Omental fat pad (tissue), 4 donors: Measurements from ENCODE around the gene AK9. TPM values are rescaled to one million over a fixed set of nuclear protein-coding genes. Genes with fewer than 3 reads are reported as not detected.
A peak's percentile ranks its signal among the peaks of the same experiment; 100 is the strongest.
"Not testable (repeated sequence)": the region's sequence is repeated elsewhere in the genome, so short reads cannot be mapped to it uniquely, and the experiment has no call there.

Experiments used
- ATAC-seq: fragments of 150-250 bp; one replicate; pipeline ENCODE4 v1.9.1; 2016; ENCODE audit warnings: mild to moderate bottlenecking, moderate library complexity; ENCODE audit not compliant: low FRiP score
- DNase-seq: peaks from one replicate; pipeline ENCODE4 v3.0.0-alpha.2; 2019; ENCODE audit warnings: low spot score
- CTCF ChIP-seq, 3 donors: fragments of 450-650 bp; IDR thresholded peaks; one replicate each; pipeline ENCODE4 v1.5.1; 2016 to 2017; ENCODE audit warnings: antibody characterized with exemption in 3 of 3, mild to moderate bottlenecking in 3 of 3, moderate library complexity in 2 of 3
- total RNA-seq, 4 donors: library from RNA; depleted of rRNA; stranded (reverse); fragments of >200 nt; gene quantifications; one replicate each; pipeline ENCODE4 v1.1.0, GENCODE V29; 2016

The AK9 gene
- 10 to 100 TPM in 2 of 4 donors, 1 to 10 TPM in 2; 5.4 to 14.8 (median 8.2) TPM for total RNA-seq

GRCh38 chr6:109690737-109691621, at the start of gene AK9, which contains the start of gene FIG4:
TSS of gene AK9 (minus strand) at chr6:109691202. CDS start at chr6:109675745, 15,457 bp downstream.
TSS of gene FIG4 (plus strand) at chr6:109691296. CDS start at chr6:109691436, 140 bp downstream.
- no peak for TF ChIP-seq CTCF (IDR thresholded peaks at IDR 0.05)
- DNase-seq (peak; percentile 80), ATAC-seq (peak; percentile 98)

GRCh38 chr6:109740787-109741186, 49.8 kb upstream of the AK9 start:
- ATAC-seq (no peak), DNase-seq (no peak)
- no peak for TF ChIP-seq CTCF (IDR thresholded peaks at IDR 0.05)

- ATAC-seq (no peak), DNase-seq (no peak)
- TF ChIP-seq CTCF (IDR thresholded peaks at IDR 0.05), result no peak
These were observed 48.7 kb upstream of the AK9 start for GRCh38 chr6:109739686-109740085.

GRCh38 chr6:109738667-109739066, 47.7 kb upstream of the AK9 start:
- no peak for DNase-seq

GRCh38 chr6:109738255-109738654, 47.3 kb upstream of the AK9 start:
- DNase-seq (no peak), ATAC-seq (no peak)
- TF ChIP-seq CTCF (IDR thresholded peaks at IDR 0.05), result no peak

More at GRCh38 chr6:109738667-109739066, 47.7 kb upstream of the AK9 start:
- TF ChIP-seq CTCF (IDR thresholded peaks at IDR 0.05), result no peak
- ATAC-seq, result no peak

GRCh38 chr6:109736273-109737025, 45.4 kb upstream of the AK9 start:
- TF ChIP-seq CTCF (IDR thresholded peaks at IDR 0.05), result no peak
- no peak for DNase-seq
- ATAC-seq, result no peak

GRCh38 chr6:109725250-109725649, 34.2 kb upstream of the AK9 start:
- not testable (repeated sequence) for DNase-seq, ATAC-seq
